Muscle of back (tissue), 11 donors: ENCODE measurements around the gene FTSJ3. TPM values are rescaled to one million over a fixed set of nuclear protein-coding genes. Genes with fewer than 3 reads are reported as not detected.
A peak's percentile ranks its signal among the peaks of the same experiment; 100 is the strongest.

Experiments
- DNase-seq, 3 donors: peaks; one replicate each; pipeline versions ENCODE4 v3.0.0 to v3.0.0-alpha.2; 2013
- polyA plus RNA-seq, 10 donors: library from polyadenylated mRNA; unstranded; fragments of 120-200 nt; gene quantifications; one replicate each; pipeline ENCODE4 v1.2.1, GENCODE V29; 2013; ENCODE audit not compliant: insufficient read length in 10 of 10

The FTSJ3 gene
- polyA plus RNA-seq, 10 donors = 29.7 to 38.3 (median 33.2) TPM

DNA sequence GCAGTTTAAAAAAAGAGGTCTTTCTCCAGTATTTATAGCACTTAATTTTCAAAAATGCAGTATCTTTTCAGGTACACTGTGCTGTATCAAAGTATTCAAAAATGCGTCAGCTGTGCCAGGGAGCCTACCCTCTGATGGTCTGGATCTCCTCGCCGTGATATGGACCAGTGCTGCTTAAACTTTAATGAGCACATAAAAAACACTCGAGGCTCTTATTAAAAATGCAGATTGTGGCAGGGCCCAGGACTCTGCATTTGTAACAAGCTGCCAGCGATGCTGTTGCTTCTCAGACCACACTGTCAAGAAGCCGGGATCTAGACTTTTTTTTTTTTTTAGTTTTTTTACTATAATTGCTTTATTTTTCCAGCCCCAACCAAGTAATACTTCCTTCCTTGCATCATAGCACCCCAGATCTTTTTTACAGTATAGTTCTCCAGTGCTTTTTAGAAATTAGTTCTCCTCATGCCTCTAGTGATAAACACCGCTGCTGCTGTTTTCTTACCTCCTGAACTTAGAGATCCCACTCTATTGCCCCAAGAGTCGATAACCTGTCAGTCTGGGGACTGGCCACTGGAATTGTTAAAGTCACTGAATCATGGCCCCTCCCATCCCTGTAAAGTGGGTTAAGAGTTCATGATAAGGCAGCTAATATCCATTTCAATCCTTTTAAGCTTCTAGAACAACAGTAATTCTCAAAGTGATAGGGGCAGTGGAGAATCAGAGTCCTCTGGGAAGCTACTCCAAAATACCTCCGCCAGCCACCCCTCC lies 16.6 kb upstream of the FTSJ3 start:
- DNase-seq = no peak

DNA sequence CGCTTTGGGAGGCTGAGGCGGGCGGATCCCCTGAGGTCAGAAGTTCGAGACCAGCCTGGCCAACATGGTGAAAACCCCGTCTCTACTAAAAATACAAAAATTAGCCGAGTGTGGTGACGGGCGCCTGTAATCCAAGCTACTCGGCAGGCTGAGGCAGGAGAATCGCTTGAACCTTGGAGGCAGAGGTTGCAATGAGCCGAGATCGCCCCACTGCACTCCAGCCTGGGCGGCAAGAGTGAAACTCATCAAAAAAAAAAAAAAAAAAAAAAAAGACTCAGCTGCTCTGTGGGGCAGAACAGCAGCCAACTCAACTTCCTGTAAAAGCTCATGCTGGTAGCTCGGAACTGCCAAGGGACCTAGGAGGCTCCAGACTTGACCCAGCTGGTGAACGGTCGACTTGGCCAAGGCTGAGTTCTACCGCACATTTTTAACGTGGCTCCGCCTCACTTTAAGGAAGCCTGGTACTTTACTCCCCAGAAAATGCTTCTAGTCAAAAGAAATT lies 16.0 kb upstream of the FTSJ3 start:
- peak in 2 of 3 donors; percentile 48 to 73 for DNase-seq

DNA sequence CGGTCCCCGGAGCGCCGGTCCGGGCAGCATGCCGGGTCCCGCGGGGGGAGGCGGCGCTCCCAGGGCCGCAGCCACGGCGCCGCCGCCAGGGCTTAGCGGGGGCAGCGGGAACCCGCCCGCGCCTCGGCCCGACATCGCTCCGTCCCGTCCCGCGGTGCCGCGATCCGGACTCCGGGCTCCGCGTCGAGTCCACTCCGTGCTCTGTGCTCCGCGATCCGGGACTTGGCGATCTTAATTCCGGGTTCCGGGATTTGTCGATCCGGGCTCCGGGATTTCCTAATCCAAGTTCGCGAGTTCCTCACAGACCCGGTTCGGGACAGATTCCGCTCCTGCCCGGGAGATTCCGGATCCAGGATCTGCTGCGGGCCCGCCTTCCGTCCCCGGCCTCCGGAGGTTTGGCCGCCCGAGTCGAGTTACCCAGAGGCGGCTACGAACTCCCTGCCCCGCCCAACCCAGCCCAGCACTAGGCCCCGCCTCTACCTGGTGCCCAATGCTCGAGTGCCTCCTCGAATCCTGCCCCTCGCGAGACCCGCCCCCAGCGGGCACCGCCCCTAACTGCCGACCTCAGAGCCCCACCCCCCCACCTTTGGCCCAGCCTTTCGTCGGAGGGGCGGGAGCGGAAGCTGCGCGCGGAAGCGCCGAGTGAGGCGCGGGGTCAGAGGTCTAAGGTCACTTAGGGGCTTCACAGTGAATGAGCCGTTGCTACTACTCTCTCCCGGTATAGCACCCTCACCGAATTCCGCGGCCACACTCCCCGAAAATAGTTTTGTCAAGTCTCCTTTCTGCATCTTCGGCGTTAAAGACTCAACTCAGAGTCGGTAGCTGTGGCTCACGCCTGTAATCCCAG lies 15.3 kb upstream of the FTSJ3 start, which contains the start of gene SMARCD2:
TSS of gene SMARCD2 (minus strand) at position 146 of the 847 bp plus-strand sequence. CDS start at position 135, 11 bp downstream.
- peak; percentile 97 to 99 (median 99) for DNase-seq

- DNase-seq = peak in 1 of 3 donors; percentile 75
Observed at GRCh38 chr17:63842173-63842539, 14.7 kb upstream of the FTSJ3 start.

- DNase-seq = peak in 2 of 3 donors; percentile 48 to 76
Observed at GRCh38 chr17:63841350-63842172, 14.1 kb upstream of the FTSJ3 start.

GRCh38 chr17:63840591-63841349 lies 13.3 kb upstream of the FTSJ3 start:
- DNase-seq = peak in 2 of 3 donors; percentile 58 to 72

DNA sequence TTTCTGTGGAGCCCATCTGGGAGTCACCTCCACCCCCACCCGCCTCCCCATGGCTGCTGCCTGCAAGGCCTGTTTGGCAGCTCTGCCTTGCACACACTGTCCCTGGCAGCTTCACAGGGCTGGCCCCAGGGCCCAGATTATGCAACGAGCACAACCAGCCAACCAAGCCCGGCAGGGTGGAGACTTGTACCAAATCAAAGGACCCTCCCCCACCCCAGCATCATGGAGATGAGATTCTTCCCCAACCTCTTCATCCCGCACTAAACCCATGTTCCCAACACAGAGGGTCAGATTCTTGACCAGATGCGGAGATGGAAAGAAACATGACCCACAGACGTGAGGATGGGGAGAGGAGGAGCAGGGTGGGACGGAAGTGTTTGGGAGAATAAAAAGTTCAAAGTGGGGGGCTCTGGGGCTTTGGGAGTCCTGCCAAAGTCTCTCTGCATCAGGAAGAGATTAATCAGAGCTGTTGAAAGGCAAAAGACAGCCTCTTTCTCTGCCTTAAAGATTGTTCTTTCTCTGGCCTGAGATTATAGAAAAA lies 11.2 kb upstream of the FTSJ3 start:
- DNase-seq = peak; percentile 61 to 90 (median 73)

- DNase-seq = no peak
Observed at GRCh38 chr17:63837962-63838600, 10.6 kb upstream of the FTSJ3 start.

DNA sequence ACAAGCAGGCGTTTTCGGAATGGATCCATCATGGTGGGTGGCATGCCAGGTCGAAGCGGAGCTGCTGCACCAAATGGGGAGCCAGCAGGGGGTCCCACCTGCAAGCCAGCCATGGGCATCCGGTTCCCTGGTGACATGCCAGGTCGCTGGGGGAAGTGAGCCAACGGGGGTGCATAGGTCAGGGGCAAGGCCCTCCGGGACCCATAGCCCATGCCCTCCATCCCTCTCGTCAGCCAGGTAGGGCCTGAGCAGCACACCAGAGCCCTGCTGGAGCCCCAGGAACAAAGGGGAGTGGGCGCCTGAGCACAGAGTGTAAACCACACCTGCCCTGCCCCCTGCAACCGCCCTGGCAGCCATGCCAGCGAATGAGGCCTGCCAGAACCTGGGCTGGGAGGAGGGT lies 10.0 kb upstream of the FTSJ3 start:
- no peak for DNase-seq

DNA sequence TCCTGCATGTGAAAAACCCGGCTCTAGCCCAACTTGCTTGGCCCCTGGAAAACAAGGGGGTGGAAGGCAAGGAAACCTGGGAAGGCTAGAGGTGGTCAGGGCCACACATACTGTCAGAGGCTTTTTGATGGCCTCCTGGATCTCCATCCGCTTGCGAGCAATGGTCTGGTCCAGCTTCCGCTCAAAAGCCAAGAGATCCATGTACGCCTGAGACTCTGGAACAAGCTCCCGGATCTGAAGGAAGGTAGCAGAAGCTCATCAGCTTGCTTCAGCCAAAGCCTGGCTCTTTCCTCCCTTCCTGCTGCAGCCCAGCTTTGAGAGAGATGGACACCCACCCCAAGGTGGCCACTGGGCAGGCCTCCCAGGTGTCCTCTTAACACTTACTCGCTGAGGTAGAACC lies 9.3 kb upstream of the FTSJ3 start:
- DNase-seq = no peak

DNA sequence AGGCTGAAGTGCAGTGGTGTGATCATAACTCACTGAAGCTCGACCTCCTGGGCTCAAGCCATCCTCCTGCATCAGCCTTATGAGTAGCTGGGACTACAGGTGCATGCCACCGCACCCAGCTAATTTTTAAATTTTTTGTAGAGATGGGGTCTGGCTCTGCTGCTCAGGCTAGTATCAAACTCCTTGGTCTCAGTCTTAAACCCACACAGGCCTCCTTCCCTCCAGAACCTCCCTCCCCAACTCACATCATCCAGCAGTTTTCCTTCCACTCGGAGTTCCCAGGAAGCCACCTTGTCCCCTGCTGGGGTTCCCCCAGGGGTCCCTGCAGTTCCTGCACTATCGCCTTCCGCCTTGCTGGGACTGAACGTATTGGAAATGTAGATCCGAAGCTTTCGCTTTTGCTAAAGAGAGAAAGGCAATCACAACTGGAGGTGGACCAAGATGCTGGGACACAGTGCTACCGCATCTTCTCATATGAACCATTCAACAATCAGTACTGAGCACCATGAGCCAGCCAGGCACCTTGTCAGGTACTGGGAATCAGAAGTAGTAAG lies 7.8 kb upstream of the FTSJ3 start:
- DNase-seq = no peak

DNA sequence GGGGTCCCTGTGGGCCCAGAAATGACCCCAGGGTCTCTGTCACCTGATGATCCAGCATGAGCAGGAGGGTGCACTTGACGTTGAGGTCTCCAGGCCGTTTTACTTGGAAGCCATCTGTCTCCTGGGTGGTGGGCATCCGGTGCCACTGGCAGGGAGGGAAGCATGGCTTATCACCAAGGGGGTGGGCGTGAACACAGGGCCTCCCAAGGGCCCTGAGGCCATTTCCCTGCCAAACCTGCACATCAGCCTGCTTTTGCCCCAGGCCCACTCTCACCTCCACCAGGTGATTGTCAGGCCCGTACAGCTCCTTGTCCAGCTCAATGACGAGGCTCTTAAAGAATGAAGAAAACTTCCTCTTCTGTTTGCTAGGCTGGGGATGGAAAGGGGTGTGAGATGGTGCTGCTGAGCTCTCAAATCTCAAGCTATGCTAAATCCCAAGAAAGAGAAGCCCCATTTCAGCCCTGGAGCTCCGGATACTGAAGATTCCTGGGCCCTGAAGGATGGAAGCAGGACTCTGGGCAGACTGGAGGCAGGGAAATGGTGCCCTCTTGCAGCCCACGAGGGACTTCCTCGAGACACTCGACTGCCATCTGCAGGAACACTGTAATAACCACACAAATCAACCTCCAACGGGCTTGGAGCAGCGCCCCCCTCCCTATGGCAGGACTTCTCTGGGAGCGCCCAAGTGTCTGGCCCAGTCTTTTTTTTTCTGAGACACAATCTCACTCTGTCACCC lies 7.1 kb upstream of the FTSJ3 start:
- DNase-seq = peak in 1 of 3 donors; percentile 42

- no peak for DNase-seq
Observed at GRCh38 chr17:63833741-63834373, 6.4 kb upstream of the FTSJ3 start.

DNA sequence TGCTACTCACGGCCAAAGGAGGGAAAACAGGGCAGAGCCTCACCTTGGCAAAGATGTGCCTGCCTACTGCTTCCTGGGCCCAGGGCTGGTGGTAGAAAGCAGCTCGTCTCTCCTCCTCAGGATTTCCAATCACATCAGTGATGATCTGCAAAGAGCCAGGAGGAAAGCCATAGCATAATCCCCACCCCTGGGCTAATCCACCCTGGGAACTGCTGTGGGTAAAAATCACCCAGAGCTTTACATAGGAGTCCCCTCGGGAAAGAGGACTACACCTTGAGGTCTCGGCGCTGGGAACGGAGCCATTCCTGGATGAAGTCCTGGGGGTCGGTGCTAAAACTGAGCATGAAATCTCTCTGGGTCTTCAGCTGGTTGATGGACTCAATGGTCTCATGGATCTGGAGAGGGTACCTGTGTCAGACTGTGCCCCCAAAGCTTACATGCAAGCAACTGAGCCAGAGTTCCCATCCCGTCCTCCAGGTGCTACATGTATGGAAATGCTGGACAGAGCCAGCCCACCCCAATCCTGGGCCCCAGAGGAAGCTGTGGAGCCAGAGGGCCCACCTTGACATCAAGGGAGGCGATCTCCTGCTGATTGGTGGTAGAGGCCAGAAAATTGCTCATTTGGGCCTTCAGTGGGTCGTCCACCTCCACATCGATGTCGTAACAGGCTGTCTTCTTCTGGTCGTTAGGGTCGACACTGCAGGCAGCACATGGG lies 5.7 kb upstream of the FTSJ3 start:
- no peak for DNase-seq

- no peak for DNase-seq
Observed at GRCh38 chr17:63832455-63832854, 5.0 kb upstream of the FTSJ3 start.

GRCh38 chr17:63832014-63832413 lies 4.6 kb upstream of the FTSJ3 start:
- no peak for DNase-seq

DNA sequence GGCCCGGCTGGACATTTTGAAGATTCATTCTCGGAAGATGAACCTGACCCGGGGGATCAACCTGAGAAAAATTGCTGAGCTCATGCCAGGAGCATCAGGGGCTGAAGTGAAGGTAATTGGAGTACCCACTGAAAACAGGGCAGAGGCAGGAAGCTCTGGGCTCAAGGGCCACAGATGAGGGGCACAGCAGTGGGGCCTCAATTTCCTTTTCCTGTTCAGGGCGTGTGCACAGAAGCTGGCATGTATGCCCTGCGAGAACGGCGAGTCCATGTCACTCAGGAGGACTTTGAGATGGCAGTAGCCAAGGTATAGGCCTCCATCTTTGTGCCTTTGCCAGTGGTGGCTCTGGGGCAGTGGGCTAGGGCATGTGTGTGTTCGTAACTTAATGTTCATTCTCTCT lies 4.0 kb upstream of the FTSJ3 start:
- DNase-seq = no peak
